Left ventricle myocardium inferior (tissue), 1 donor: ENCODE measurements around the gene TRUB2. TPM values are rescaled to one million over a fixed set of nuclear protein-coding genes. Genes with fewer than 3 reads are reported as not detected.

Source experiments
- DNase-seq: peaks from one replicate; pipeline ENCODE4 v3.0.0-alpha.2; 2020
- H3K27ac ChIP-seq: fragments of 200-600 bp; replicated peaks from 2 replicates; pipeline ENCODE4 v1.8.0; 2021
- H3K27me3 ChIP-seq: fragments of 200-600 bp; 2 replicates; pipeline ENCODE4 v1.8.0; 2021; ENCODE audit warnings: low read depth
- H3K36me3 ChIP-seq: fragments of 200-600 bp; 2 replicates; pipeline ENCODE4 v1.8.0; 2021
- H3K4me1 ChIP-seq: fragments of 200-600 bp; 2 replicates; pipeline ENCODE4 v1.8.0; 2021
- H3K4me3 ChIP-seq: fragments of 200-600 bp; 2 replicates; pipeline ENCODE4 v1.8.0; 2021; ENCODE audit warnings: mild to moderate bottlenecking, moderate library complexity
- H3K9me3 ChIP-seq: fragments of 200-600 bp; replicated peaks from 2 replicates; pipeline ENCODE4 v1.8.0; 2021
- CTCF ChIP-seq: fragments of 200-600 bp; IDR thresholded peaks from 2 replicates; pipeline ENCODE4 v1.8.0; 2021; ENCODE audit warnings: antibody characterized with exemption, mild to moderate bottlenecking, borderline replicate concordance
- intact Hi-C: fragments of 100-400 bp; cut with micrococcal nuclease; formaldehyde crosslinking; loops from one replicate; pipeline ENCODE4 v1.11.0; 2022
- total RNA-seq: library from RNA; stranded (reverse); fragmentation: NEBNext Ultra II Directional; extraction: Animal tissue kit (Norgen Biotek cat#: 25700); gene quantifications from one replicate; pipeline ENCODE4 v1.2.1, GENCODE V29; 2021
- donor health status: DM: no; HTN: yes; CAD: no; lungs with severe emphysema.

The TRUB2 gene
- total RNA-seq, 1 donor from 2014 or later = 43.7 TPM

GRCh38 chr9:128259156-128259555 lies 63.1 kb downstream of the TRUB2 start:
- H3K4me1 ChIP-seq = no peaks in the 10 kb centered on the region
- H3K27me3 ChIP-seq = no peaks in the 10 kb centered on the region
- no peak overlapping the region for H3K4me3 ChIP-seq
- H3K9me3 ChIP-seq = no peaks in the 10 kb centered on the region
- DNase-seq = no peak
- TF ChIP-seq CTCF = no peak
- no peak overlapping the region for H3K27ac ChIP-seq
- intact Hi-C loops = no loop called here
- H3K36me3 ChIP-seq = peaks cover 76% of the 10 kb centered on the region

- intact Hi-C loops = no loop called here
These were observed 63.9 kb downstream of the TRUB2 start for GRCh38 chr9:128258326-128258725.

DNA sequence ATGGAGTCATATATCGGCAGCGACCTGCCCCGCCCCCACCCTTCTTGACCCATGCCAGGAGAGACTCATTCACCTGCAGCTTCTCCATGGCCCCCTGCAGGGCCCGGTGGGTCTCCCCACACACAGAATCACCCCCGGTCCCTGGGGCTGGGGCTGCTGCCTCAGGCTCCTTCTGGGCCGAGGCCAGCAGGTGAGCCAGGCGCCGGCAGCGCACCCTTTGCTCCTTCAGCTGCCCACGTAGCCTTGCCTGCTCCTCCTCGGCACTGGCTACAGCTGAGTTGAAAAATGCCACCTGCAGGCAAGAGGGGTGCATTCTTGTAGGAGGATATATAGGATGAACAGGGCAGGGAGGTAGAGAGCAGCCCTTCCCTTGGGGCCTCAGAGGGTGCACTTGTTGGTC lies 64.3 kb downstream of the TRUB2 start:
- peaks cover 1% of the 10 kb centered on the region for H3K27me3 ChIP-seq
- intact Hi-C loops = no loop called here
- no peaks in the 10 kb centered on the region for H3K9me3 ChIP-seq
- no peaks in the 10 kb centered on the region for H3K4me1 ChIP-seq
- DNase-seq = no peak
- H3K36me3 ChIP-seq = peaks cover 68% of the 10 kb centered on the region
- no peak overlapping the region for H3K4me3 ChIP-seq
- no peak for TF ChIP-seq CTCF
- H3K27ac ChIP-seq = no peak overlapping the region

More at GRCh38 chr9:128258326-128258725, 63.9 kb downstream of the TRUB2 start:
- no peak overlapping the region for H3K4me3 ChIP-seq
- H3K27me3 ChIP-seq = no peaks in the 10 kb centered on the region
- no peak for TF ChIP-seq CTCF
- H3K4me1 ChIP-seq = no peaks in the 10 kb centered on the region
- no peaks in the 10 kb centered on the region for H3K9me3 ChIP-seq
- DNase-seq = no peak
- H3K27ac ChIP-seq = no peak overlapping the region
- H3K36me3 ChIP-seq = peaks cover 72% of the 10 kb centered on the region

DNA sequence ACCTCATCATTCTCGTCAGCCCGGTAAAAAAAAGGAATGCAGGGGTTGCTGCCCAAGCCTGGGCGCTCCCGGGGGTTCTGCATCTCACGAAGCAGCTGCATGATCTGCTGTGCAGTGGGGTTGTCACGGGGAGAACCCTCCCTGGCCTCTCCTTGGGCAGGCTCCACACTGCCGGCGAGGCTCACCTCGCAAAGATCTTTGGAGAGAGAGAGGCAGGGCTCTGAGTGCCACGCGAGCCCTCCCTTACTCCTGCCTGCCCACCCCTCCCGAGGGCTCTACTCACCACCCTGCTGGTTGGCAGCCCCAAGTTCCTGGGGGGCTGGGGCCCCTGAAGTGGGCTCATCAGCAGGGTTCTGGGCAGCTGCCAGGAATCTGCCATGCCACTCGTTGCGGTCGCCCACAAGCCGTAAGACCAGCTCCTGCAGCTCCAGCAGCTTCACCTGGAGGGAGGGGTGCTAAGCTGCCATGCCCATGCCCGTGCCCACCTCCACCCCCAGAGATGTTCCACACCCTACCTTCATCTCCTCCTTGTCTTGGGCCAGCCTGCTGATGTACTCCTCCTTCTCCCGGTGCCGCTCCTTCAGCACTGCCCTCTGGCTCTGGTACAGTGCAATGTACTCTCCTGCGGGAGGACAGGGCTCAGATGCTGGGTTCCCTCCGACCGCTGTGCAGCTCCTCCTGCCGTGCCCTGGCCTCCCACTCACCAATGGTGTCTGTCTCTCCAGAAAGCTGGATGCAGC lies 65.0 kb downstream of the TRUB2 start:
- intact Hi-C loops = no loop called here
- TF ChIP-seq CTCF = no peak
- no peaks in the 10 kb centered on the region for H3K4me1 ChIP-seq
- H3K9me3 ChIP-seq = no peaks in the 10 kb centered on the region
- peaks cover 61% of the 10 kb centered on the region for H3K36me3 ChIP-seq
- DNase-seq = no peak
- no peak overlapping the region for H3K27ac ChIP-seq
- H3K27me3 ChIP-seq = peaks cover 8% of the 10 kb centered on the region
- no peak overlapping the region for H3K4me3 ChIP-seq

Other genes with a start within 250 kb of the TRUB2 start
- gene PTGES2, start 194.7 kb downstream of the TRUB2 start, total RNA-seq = 141 TPM
- gene LCN2, start 173.0 kb downstream of the TRUB2 start, total RNA-seq = not detected
- 52.5 TPM for gene BBLN, start 162.2 kb downstream of the TRUB2 start, total RNA-seq
- gene CIZ1, start 130.9 kb downstream of the TRUB2 start, total RNA-seq = 74.9 TPM
- gene DNM1, start 119.1 kb downstream of the TRUB2 start, total RNA-seq = 4.9 TPM
- gene GOLGA2, start 46.4 kb downstream of the TRUB2 start, total RNA-seq = 86.9 TPM
- 16.2 TPM for gene SWI5, start 46.2 kb downstream of the TRUB2 start, total RNA-seq
- gene COQ4, start 392 bp upstream of the TRUB2 start, total RNA-seq = 32.0 TPM
- gene SLC27A4, start 18.1 kb upstream of the TRUB2 start, total RNA-seq = 18.8 TPM
- gene URM1, start 48.9 kb upstream of the TRUB2 start, total RNA-seq = 57.0 TPM
- 8.5 TPM for gene CERCAM, start 98.4 kb upstream of the TRUB2 start, total RNA-seq
- gene ODF2, start 133.6 kb upstream of the TRUB2 start, total RNA-seq = 16.7 TPM
- gene GLE1, start 182.3 kb upstream of the TRUB2 start, total RNA-seq = 18.8 TPM
- gene SPTAN1, start 230.1 kb upstream of the TRUB2 start, total RNA-seq = 269 TPM